IPS-NIHi7 (cell line): ENCODE data around the gene ARSG.
A peak's percentile ranks its signal among the peaks of the same experiment; 100 is the strongest.
"Not testable (repeated sequence)": the region's sequence is repeated elsewhere in the genome, so short reads cannot be mapped to it uniquely, and the experiment has no call there.

Source experiments
- DNase-seq: peaks from one replicate; pipeline ENCODE4 v3.0.0; 2012; ENCODE audit warnings: mixed read lengths; ENCODE audit errors: extremely low spot score

The ARSG gene

DNA sequence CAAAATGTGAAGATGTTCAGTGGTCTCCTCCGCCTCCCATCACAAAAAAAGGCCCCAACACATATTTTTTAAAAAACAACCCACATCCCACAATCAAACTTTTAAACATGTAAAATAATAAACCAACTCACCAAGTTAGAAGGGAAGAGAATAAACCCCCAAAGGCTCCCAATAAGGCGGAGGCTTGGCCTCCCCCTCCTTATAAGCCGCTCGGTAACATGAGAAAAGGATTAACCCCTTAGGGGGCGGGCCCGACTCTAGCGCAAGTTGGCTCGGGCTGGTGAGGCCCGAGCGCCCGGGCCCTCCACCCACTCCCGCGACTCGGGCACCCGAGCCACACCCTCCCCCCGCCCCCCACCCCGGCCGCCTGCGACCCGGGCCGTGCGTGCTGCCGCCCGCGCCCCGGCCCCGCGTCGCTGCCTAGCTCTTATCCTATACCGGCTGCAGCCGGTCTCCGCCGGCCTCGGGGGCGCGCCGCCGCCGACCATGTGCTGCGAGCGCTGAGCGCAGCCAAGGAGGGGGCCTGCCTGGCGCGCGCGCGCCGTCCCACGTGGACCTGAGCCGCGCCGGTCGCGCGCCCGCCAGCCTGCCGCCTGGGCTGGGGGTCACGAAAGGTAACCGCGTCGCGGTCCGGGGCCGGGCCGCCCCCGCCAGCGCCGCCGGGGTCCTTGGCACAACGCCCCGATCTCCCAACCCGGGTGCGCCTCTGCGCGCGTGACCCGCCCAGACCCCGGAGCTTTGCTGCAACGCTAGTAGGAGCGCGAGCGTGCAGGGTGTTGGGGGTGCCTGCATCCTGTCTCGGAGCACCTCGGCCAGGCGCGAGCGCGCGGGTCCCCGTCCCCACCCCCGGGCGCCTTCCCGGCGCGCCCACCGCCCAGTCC lies at the start of gene ARSG, which contains the start of gene SLC16A6:
TSS of gene ARSG (plus strand) at position 541 of the 881 bp plus-strand sequence. CDS start 15,999 bp downstream, outside the sequence.
TSS of gene SLC16A6 (minus strand) at position 173 of the 881 bp plus-strand sequence. CDS start 12,807 bp downstream, outside the sequence.
- peak; percentile 82 for DNase-seq

DNA sequence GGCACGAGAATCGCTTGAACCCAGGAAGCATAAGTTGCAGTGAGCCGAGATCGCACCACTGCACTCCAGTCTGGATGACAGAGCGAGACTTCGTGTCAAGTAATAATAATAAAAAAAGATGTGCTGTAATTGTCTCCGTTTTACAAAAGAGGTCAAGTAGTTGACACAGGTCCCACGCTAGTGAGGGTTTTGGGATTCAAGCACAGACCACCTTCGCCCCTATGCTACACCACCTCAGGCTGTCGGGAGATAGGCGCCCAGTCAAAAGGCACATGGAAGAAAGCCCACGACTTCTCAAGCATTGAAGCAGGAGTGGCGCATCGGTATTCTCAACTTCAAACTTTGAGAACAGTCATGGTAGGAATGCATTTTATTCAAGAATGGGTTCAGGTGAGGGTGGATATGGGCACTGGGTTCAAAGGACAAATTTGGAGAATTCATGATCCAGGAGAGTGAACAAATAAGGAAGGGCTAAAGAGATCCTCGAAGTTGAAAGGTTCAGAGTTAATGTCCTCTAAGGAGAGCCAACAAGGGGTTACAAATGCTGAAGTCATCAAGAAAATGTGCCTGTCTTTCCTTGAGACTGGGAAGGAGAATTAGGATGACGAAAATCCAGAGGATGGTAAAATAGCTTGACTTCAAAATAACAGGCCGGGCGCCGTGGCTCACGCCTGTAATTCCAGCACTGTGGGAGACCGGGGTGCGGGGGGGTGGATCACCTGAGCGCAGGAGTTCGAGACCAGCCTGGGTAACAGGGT lies 44.8 kb upstream of the ARSG start:
- no peak for DNase-seq

DNA sequence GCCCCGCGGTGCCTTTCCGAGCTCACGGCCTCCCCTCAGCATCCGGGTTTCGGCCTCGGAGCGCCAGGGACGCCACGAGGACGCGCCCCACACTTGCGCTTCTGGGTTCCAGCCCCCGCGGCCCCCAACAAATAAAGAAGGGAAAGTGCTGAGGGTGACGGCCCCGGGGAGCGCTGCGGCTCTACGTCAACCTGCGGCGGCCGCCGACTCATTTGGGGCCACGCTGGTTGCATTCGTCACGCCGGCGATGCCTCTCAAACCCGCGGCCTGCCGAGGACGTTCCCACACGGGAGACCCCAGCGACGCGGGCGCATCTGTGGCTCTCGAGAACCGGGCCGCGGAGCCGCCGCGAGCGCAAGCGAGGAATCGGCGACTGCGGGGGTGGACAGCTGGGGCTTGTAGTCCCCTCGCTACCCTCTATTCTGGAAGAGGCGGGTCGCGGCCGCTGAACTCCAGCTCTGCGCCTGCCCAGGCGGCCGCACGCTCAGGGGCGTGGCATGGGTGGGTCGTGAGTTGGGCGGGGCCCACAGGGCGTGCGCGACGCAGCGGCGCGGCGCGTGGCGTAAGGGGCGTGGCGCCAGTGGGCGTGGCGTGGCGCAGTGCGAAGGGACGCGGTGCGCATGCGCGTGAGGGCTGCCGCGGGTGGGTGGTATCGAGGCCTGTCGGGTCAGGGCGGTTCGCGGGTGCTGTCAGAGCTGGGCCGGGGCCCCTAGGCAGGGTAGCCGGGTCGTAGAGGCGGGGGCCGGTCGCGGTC lies 43.7 kb upstream of the ARSG start, which contains the start of gene AMZ2:
TSS of gene AMZ2 (plus strand) at position 599 of the 754 bp plus-strand sequence. CDS start 2,145 bp downstream, outside the sequence.
- peak; percentile 97 for DNase-seq

DNA sequence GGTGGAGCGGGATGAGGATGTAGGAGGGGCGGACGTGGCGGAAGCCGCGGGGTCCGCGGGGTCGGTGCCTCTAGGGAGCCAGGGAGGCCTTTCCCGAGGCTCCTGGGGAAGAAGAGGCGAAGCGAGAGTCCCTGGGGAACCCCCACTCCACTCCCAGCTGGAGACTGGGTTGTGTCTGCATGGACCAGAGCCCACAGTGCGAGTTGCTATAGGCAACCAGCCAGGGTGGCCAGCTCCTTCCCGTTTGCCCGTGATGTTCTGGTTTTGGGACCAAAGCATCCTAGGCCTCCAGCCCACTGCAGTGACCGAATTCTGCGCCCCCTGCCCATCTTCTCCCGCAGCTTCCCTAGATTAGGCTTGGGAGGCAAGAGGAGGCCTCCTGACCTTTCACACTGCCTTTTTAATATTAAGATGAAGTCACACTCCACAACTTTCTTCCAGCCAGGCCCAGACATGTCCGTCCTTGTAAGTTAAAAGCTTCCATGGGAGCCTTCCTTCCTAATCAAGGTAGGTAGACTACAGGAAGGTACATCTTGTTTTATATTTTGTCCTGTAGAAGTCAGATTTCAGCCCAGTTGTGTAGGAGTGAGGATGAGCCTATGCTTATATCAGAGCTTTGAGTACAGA lies 43.0 kb upstream of the ARSG start:
- no peak for DNase-seq

DNA sequence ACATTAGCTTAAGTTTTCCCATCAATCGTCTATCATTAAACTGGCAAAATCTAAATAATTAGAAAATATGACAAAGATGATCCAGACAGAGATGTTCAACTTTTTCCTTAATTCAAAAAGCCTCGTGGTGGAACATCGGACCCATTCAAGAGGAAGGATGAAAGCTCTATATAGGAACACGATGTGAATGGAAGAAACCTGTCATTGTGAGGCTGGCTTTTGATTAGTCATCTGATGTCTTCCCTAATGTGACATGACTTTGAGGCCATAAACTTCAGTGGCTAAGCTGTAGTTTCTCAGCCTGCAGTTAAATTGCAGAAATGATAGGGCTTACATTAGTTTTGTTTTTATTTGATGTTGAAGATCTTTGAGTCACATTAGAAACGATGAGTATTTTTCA lies 42.4 kb upstream of the ARSG start:
- no peak for DNase-seq

DNA sequence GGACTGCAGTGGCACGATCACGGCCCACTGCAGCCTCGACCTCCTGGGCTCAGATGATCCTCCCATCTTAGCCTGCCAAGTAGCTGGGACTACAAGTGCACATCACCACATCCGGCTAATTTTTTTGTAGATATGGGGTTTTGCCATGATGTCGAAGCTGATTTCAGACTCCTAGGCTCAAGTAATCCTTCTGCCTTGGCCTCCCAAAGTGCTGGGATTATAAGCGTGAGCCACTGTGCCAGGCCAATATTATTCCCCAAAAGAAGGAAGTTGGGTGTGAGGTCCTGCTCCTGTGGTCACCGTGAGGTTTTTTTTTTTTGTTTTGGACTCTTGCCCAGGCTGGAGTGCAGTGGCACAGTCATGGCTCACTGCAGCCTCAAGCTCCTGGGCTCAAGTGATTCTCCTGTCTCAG lies 41.9 kb upstream of the ARSG start:
- DNase-seq, result no peak

DNA sequence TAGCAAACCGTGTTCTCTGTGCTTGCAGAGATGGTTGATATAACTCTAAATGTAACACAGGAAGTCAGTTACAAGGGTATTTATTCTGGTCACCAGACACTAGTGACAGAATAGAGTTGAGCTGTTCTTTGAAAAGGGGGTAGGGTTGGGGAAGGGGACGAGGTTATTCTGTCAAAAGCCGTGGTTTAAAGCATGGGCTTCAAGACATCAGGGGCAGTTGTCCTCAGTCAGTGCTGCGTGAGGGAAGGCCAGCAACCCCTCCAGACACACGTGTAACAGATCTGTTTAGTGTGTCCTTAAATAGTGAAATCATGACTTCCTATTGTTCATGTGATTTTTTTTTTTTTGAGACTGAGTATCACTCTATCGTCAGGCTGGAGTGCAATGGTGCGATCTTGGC lies 37.9 kb upstream of the ARSG start:
- DNase-seq, result not testable (repeated sequence)

DNA sequence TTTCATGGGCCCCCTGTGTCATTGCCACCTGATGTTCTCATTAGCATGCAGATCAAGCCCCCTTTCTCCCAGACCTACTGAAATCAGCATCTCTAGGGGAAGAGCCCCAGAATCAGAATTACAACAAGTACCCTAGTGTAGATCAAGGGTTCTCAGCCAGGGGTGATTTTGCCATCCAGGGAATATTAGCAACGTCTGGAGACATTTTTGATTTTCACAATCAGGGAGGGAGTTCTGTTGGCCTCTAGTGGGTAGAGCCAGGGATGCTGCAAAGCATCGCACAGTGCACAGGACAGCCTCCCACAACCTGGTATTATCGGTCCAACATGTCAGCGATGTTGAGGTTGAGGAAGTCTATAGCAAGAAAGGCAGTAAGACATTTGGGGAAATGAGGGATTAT lies 36.1 kb upstream of the ARSG start:
- no peak for DNase-seq

DNA sequence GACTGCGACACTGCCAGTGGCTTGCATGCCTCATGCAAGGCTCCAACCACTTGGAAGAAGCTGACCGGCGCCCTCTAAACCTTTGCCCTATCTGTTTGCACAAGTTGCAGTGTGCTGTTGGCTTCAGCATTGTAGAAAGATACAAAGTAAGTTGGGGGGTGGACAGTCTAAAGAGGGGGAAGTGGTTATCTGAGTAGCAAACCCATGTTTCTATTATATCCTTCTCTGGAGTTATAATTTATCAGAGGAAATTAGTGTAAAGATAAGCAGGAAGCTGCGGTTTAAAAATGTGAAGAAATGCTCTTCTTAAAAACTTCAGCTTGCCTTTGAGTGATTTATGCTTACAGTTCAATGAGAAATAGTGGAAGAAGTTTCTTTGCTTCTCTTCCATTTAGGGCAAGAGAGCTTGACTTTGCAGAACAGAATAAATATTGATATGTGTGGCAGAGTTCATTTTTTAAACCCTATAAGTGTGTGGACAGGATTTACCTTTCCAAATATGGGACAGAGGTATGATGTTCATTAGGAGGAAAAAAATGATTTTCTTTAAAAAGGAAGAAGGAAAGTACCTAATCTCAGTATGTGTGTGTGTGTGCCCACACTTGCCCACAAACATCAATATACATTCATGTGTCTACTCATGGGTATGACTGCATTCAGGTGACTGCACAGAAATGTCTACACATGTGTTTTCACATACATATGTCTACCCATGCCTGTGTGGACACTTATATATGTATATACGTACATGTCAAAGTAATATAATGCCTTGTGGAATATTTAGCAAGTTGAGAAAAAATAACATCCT lies 35.4 kb upstream of the ARSG start:
- no peak for DNase-seq

DNA sequence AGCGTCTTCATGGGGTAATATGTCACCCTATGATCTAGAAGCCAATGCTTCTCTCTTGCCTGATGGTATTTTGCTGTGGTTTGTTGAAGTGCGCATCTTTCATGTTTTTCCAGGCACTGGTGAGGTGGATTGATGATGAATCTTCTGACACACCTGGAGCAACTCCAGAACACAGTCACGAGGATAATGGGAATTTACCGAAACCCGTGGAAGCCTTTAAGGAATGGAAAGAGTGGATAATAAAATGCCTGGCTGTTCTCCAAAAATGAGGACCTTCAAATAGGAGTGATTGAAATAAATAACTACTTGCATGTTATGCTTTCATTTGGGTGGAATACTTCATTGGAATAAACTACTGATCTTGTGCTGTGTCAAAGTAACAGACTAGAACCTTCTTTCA lies 34.6 kb upstream of the ARSG start:
- not testable (repeated sequence) for DNase-seq

DNA sequence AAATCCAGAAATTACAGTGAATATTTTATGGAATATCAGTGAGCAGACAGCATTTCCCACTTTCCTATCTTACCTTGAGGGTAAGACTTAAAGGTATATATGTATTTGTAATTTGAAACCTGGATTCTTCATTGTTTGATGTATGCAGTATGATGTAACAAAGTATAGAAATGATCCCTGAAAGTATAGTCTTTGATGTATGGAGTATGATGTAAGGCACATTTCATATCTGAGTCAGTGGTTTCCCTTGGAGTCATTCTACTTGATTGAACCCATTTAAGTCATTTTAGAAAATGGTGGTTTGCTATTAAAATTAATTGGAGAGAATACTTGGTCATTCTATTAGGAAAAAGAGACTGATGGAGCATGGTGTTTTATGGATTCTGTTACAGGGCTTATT lies 33.4 kb upstream of the ARSG start:
- DNase-seq, result no peak

DNA sequence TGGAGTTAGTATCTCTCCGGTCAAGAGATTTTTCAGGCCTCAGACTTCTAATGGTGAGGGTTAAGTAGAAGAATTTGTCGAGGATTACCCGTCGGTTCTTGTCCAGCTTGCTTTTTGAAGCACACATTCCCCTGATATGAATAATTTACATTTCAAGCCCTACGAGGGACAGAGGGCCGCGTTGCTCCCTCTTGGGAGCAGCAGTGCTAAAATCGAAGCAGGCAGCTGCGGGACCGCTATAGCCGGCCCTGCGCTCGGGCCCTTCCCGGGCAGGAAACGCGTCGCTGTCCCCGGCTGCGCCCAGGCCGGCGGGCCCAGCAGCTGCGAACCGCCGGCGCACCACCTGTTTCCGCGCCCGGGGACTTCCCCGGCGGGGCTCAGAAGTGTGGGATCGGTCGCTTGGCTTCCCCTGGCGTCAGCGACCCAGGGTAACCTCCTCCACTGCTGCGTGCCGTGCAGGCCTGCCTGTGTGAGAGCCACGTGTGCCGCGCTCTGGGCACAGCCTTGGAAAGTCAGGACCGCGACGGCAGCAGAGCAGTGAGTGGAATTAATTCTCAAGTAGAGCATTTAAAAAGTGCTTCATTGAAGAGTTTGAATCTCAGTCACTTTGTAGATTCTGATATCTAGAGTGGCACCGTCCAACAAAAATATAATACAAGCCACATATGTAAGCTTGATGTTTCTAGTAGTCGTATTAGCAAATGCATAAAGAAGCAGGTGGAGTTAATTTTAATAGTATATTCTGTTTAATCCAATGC lies 32.2 kb upstream of the ARSG start:
- peak; percentile 22 for DNase-seq

DNA sequence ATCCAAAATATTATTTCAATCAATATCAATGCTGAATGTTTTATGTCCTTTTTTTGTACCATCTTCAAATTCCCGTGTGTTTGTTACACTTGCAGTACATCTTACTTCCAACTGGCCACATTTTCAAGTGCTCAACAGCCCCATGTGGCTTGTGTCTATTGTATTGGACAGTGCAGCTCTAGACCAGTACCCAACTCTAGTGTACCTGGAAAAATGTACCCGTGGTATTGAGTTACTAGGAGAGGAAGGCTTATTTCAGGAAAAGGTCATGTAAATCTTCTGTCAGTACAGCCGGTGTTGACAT lies 31.7 kb upstream of the ARSG start:
- not testable (repeated sequence) for DNase-seq

DNA sequence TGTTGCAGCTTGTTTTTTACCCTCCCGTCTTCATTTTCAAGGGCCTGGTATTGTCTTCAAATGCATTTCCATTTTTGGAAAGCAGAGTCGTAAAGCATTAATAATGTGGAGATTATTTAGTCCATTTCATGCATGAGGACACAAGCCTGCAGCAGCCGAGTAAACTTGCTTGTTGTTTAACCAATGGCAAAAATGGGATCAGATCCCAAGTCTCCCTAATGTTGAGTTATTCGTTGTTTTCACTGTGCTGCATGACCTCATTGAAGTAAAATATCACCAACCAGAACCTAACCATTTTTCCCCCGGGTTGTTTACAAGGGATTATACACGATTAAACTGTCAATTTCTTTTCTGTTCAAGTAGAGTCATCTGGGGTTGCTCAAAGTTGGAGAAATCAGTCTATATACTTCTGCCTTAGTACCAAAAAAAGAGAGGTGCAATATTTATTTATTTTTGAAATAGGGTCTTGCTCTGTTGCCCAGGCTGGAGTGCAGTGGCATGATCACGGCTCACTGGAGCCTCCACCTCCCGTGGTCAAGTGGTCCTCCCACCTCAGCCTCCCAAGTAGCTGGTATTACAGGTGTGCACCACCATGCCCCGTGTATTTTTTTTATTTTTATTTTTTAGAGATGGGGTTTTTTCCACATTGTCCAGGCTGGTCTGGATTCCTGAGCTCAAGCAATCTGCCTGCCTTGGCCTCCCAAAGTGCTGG lies 31.1 kb upstream of the ARSG start:
- no peak for DNase-seq

DNA sequence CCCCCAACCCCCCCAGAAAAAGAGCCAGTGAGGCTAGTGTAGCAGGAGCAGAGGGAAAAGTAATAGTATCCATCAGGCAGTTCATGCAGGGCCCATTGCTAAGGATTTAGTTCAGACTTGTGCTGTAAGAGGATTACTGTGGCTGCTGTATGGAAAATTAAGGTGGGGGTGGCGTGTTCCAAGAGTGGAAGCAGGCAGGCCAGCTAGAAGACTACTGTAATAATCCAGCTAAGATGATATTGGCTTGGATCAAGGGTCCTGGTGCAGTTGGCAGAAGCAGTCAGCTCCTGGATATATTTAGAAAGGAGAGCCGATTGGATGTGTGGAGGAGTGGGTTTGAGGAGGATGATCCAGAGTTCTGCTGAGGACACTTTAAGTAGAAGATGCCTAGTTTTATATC lies 28.8 kb upstream of the ARSG start:
- DNase-seq, result not testable (repeated sequence)

DNA sequence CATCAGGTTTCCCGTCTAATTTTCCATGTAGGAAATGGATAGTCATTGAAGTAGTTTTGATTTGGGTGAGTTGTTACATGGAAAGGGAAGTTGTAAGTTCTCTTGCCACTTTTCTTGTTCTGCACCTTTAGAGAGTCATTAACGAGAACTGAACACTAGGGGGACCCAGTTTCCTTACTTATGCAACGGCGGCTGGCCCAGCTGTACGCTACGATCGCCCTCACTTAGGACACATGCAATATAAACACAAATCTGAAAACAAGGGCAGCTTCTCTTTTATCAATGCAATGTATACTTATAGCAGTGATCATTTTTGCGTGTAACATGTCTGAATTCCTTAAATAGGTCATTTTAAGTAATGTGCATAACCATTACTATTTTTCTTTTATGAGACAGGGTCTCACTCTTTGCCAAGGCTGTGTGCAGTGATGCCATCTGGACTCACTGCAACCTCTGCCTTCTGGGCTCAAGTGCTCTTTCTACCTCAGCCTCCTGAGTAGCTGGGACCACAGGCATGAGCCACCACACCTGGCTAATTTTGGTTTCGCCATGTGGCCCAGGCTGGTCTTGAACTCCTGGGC lies 28.1 kb upstream of the ARSG start:
- not testable (repeated sequence) for DNase-seq

DNA sequence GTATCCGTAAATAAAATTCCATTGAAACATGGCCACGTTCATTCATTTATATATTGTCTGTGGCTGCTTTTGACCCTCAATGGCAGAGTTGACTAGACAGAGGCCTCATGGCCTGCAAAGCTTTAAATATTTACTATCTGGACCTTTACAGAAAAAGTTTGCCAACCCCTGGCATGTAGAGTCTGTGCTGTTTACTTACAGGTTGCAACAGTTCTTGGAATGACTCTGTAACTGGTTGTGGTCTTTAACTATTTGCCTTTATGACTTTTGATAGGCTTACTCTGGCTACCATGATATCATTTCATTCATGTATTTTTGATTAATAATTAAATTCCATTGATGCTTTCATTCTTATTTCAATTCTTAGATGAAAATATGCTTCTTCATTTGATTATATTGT lies 25.5 kb upstream of the ARSG start:
- not testable (repeated sequence) for DNase-seq

DNA sequence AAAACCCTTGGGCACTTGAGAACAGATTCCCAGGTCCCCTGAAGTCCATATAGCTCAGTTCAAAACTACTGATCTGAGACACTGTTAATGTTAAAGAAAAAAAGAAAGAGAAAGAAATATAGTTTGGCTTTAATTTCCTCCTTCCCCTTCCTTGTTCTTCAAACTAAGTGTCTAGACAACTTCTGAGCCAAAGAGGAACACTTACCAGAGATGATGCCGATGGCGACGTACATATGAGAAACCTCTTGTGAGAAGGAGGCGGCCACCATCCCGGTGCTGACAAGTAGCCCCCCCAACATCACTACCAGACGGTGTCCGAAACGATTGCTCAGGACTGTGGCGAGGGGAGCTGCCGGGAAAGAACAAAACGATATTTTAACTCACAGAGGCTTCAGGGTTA lies 17.6 kb upstream of the ARSG start:
- no peak for DNase-seq

DNA sequence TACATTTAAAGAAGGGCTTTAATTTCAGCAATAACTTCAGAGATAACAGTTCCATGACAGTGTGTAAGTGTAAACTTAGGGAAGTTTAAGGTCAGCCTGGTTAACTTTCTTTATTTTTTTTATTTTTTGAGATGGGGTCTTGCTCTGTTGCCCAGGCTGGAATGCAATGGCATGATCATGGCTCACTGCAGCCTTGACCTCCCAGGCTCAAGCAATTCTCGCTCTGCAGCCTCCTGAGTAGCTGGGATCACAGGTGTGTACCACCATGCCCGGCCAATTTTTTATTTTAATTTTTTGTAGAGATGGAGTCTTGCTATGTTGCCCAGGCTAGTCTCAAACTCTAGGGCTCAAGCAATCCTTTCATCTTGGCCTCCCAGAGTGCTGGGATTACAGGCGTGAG lies 15.0 kb upstream of the ARSG start:
- DNase-seq, result not testable (repeated sequence)
